Mononuclear cell (primary cell): Measurements from ENCODE around the gene RAD9B. TPM values are rescaled to one million over a fixed set of nuclear protein-coding genes. Genes with fewer than 3 reads are reported as not detected.
"Not testable (repeated sequence)": the region's sequence is repeated elsewhere in the genome, so short reads cannot be mapped to it uniquely, and the experiment has no call there.

ENCODE experiments used
- H3K27me3 ChIP-seq: 2 replicates; pipeline ENCODE4 v1.6.0; 2011; ENCODE audit warnings: low read length, control low read depth; ENCODE audit not compliant: insufficient read depth
- H3K4me1 ChIP-seq: 2 replicates; pipeline ENCODE4 v1.5.1; 2011; ENCODE audit warnings: mild to moderate bottlenecking, low read length, control low read depth; ENCODE audit not compliant: insufficient read depth
- H3K4me3 ChIP-seq: 2 replicates; pipeline ENCODE4 v1.5.1; 2011; ENCODE audit warnings: mild to moderate bottlenecking, low read length, moderate library complexity
- H3K9me3 ChIP-seq: 2 replicates; pipeline ENCODE4 v1.5.1; 2011; ENCODE audit warnings: low read depth, mild to moderate bottlenecking, control low read depth, low read length
- total RNA-seq: library from RNA; depleted of rRNA; stranded (reverse); fragments of >200 nt; gene quantifications from one replicate; pipeline ENCODE4 v1.2.3, GENCODE V29; 2012

The RAD9B gene
- total RNA-seq, 1 donor, result 0.94 TPM

GRCh38 chr12:110508071-110508586 is 6.0 kb downstream of the RAD9B start:
- Histone ChIP-seq H3K4me1 (no peaks in the 10 kb centered on the region), H3K4me3 (no peak overlapping the region), H3K9me3 (no peaks in the 10 kb centered on the region), H3K27me3 (no peaks in the 10 kb centered on the region)

GRCh38 chr12:110513842-110514241 is 11.7 kb downstream of the RAD9B start:
- Histone ChIP-seq H3K9me3 (no peaks in the 10 kb centered on the region), H3K4me3 (no peak overlapping the region), H3K4me1 (no peaks in the 10 kb centered on the region), H3K27me3 (no peaks in the 10 kb centered on the region)

- Histone ChIP-seq H3K4me1 (no peaks in the 10 kb centered on the region), H3K9me3 (no peaks in the 10 kb centered on the region), H3K27me3 (no peaks in the 10 kb centered on the region), H3K4me3 (no peak overlapping the region)
Measured at GRCh38 chr12:110514363-110514762, 12.2 kb downstream of the RAD9B start.

GRCh38 chr12:110516995-110517394 is 14.9 kb downstream of the RAD9B start:
- Histone ChIP-seq H3K9me3 (no peaks in the 10 kb centered on the region), H3K4me3 (no peak overlapping the region), H3K4me1 (no peaks in the 10 kb centered on the region), H3K27me3 (no peaks in the 10 kb centered on the region)

- not testable (repeated sequence) for H3K4me3 ChIP-seq, H3K4me1 ChIP-seq, H3K9me3 ChIP-seq, H3K27me3 ChIP-seq
Measured at GRCh38 chr12:110518014-110518413, 15.9 kb downstream of the RAD9B start.

- H3K27me3 ChIP-seq, H3K4me3 ChIP-seq, H3K4me1 ChIP-seq, H3K9me3 ChIP-seq: not testable (repeated sequence)
Measured at GRCh38 chr12:110520876-110521712, 19.0 kb downstream of the RAD9B start.

- no peaks in the 10 kb centered on the region for H3K9me3 ChIP-seq
- no peaks in the 10 kb centered on the region for H3K4me1 ChIP-seq
- no peak overlapping the region for H3K4me3 ChIP-seq
- no peaks in the 10 kb centered on the region for H3K27me3 ChIP-seq
Measured at GRCh38 chr12:110528277-110528839, 26.2 kb downstream of the RAD9B start.

- Histone ChIP-seq H3K9me3 (no peaks in the 10 kb centered on the region), H3K4me3 (no peak overlapping the region), H3K4me1 (no peaks in the 10 kb centered on the region)
Measured at GRCh38 chr12:110530511-110530910, 28.4 kb downstream of the RAD9B start.

GRCh38 chr12:110531741-110532333 is 29.7 kb downstream of the RAD9B start:
- H3K27me3 ChIP-seq, result no peaks in the 10 kb centered on the region
- H3K4me1 ChIP-seq, result no peaks in the 10 kb centered on the region
- no peaks in the 10 kb centered on the region for H3K9me3 ChIP-seq
- H3K4me3 ChIP-seq, result no peak overlapping the region

More at GRCh38 chr12:110530511-110530910, 28.4 kb downstream of the RAD9B start:
- H3K27me3 ChIP-seq, result no peaks in the 10 kb centered on the region

GRCh38 chr12:110532644-110533043 is 30.5 kb downstream of the RAD9B start:
- no peaks in the 10 kb centered on the region for H3K4me1 ChIP-seq
- H3K4me3 ChIP-seq, result no peak overlapping the region
- H3K27me3 ChIP-seq, result no peaks in the 10 kb centered on the region
- H3K9me3 ChIP-seq, result no peaks in the 10 kb centered on the region

GRCh38 chr12:110533607-110534006 is 31.5 kb downstream of the RAD9B start:
- Histone ChIP-seq H3K4me1 (no peaks in the 10 kb centered on the region), H3K4me3 (no peak overlapping the region), H3K27me3 (no peaks in the 10 kb centered on the region), H3K9me3 (no peaks in the 10 kb centered on the region)

- H3K27me3 ChIP-seq, result no peaks in the 10 kb centered on the region
- no peaks in the 10 kb centered on the region for H3K4me1 ChIP-seq
- H3K9me3 ChIP-seq, result no peaks in the 10 kb centered on the region
Measured at GRCh38 chr12:110534811-110535210, 32.7 kb downstream of the RAD9B start.

GRCh38 chr12:110536834-110537604 is 34.9 kb downstream of the RAD9B start:
- no peaks in the 10 kb centered on the region for H3K27me3 ChIP-seq
- H3K9me3 ChIP-seq, result no peaks in the 10 kb centered on the region
- H3K4me1 ChIP-seq, result no peaks in the 10 kb centered on the region
- H3K4me3 ChIP-seq, result no peak overlapping the region

More at GRCh38 chr12:110534811-110535210, 32.7 kb downstream of the RAD9B start:
- H3K4me3 ChIP-seq, result no peak overlapping the region

GRCh38 chr12:110537605-110538409 is 35.7 kb downstream of the RAD9B start:
- no peaks in the 10 kb centered on the region for H3K27me3 ChIP-seq
- H3K4me1 ChIP-seq, result no peaks in the 10 kb centered on the region
- H3K9me3 ChIP-seq, result no peaks in the 10 kb centered on the region
- H3K4me3 ChIP-seq, result no peak overlapping the region
